Astrocyte of the hippocampus (primary cell): Measurements from ENCODE around the gene ZSCAN25.
"Not testable (repeated sequence)": the region's sequence is repeated elsewhere in the genome, so short reads cannot be mapped to it uniquely, and the experiment has no call there.

Experiments used
- DNase-seq: peaks from one replicate; pipeline ENCODE4 v3.0.0; 2011; ENCODE audit warnings: low read depth, low spot score

The ZSCAN25 gene

DNA sequence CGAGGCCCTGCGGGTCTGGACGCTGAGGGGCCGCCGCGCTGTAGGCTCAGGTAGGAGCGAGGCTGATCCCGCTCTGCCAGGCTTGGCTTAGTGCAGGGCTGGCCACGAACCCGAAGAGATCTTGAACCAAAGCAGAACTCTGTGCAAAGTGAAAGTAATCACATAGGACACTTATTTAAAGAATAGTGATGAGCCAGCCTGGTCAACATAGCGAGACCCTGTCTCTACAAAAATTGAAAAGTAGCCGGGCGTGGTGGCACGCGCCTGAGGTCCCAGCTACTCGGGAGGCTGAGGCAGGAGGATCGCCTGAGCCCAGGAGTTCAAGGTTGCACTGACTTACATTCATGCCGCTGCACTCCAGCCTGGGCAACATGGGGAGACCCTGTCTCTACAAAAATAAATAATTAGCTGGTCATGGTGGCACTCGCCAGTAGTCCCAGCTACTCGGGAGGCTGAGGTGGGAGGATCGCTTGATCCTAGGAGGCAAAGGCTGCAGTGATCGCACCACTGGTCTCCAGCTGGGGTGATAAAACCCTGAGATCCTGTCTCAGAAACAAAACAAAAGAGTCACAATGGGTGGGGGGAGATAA lies 541 bp downstream of the ZSCAN25 start:
- no peak for DNase-seq

DNA sequence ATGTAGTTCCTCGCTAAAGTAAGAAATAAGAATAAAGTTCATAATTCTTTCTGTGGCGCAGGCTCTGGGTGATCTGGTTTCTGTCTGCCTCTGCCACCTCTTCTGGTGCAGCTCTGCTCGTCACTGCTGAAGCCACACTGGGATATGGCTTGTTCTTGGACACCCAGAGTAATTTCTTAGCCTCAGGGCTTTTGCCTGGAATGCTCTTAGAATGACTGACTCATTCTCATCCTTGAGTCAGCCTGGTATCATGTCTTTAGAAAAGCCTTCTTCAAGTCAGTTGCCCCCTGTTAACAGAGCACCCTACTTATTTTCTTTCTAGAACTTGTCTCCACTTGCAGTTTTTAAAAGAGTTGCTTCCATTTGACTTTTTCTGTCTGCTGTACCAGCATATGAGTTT lies 2.0 kb downstream of the ZSCAN25 start:
- no peak for DNase-seq

DNA sequence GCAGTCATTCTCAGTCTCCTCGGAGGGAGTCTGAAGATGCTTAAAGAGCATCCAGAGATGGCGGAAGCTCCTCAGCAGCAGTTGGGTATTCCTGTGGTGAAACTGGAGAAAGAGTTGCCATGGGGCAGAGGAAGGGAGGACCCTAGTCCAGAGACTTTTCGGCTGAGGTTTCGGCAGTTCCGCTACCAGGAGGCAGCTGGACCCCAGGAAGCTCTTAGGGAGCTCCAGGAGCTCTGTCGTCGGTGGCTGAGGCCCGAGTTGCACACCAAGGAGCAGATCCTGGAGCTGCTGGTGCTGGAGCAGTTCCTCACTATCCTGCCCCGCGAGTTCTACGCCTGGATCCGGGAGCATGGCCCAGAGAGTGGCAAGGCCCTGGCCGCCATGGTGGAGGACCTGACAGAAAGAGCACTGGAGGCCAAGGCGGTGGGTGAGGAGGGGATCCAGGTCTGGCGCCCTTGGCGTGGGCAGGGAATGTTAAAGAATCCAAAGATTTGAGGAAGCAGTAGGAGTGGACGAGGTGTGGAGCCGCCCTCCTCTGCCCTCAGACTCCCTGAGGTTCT lies 2.9 kb downstream of the ZSCAN25 start:
- DNase-seq = no peak

DNA sequence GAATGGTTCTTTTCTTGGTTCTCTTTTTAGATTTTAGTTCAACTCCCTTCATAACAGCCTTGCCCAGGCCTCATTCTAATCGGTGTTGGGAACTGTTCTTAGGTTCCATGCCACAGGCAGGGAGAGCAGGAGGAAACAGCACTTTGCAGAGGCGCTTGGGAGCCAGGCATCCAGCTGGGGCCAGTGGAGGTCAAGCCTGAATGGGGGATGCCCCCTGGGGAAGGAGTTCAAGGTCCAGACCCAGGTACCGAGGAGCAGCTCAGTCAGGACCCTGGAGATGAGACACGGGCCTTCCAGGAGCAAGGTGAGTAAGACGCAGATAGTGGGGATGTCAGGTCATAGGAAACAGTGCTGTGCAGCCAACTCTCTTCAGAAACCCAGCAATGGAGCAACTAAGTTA lies 4.5 kb downstream of the ZSCAN25 start:
- DNase-seq = no peak

DNA sequence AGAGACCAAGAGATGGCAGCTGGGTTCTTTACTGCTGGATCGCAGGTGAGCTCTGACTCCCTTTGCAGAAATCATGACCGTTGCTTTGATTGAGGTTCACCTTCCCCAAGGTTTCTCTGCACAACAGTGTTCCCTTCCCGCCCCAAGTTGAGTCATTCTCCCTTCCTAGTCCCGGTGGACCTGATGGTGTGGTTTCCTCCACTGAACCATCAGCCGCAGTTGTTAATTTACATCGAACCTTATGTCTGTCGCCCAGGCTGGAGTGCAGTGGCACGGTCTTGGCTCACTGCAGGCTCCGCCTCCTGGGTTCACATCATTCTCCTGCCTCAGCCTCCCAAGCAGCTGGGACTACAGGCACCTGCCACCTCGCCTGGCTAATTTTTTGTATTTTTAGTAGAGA lies 5.8 kb downstream of the ZSCAN25 start:
- DNase-seq = no peak

DNA sequence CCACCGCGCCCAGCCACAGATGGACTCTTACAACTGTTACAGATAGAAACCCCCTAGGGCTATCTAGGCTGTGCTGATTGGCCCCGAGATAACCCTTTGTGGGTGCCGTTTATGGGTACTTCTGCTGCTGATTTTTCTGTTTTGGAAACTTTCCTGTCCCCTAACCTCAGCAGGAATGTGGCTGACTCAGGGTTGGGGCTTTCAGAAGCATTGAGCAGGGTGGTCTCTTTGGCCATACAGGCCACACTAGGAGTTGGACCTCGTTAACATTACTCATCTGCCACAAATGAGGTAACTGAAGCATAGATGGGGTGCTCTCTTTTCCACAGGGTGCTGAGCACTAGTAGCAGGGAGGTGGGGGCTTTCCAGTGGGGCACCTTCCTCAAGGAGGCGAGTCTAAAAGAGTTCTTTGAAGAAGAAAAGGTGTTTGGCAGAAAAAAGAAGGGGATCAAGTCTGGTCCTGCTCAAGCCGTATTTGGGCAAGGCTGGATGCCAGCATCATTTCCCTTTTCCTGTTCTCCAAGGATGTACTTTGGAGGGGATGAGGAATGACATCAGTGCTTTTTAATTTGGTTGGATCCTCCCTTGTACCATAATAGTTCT lies 6.4 kb downstream of the ZSCAN25 start:
- DNase-seq = peak; percentile 62

DNA sequence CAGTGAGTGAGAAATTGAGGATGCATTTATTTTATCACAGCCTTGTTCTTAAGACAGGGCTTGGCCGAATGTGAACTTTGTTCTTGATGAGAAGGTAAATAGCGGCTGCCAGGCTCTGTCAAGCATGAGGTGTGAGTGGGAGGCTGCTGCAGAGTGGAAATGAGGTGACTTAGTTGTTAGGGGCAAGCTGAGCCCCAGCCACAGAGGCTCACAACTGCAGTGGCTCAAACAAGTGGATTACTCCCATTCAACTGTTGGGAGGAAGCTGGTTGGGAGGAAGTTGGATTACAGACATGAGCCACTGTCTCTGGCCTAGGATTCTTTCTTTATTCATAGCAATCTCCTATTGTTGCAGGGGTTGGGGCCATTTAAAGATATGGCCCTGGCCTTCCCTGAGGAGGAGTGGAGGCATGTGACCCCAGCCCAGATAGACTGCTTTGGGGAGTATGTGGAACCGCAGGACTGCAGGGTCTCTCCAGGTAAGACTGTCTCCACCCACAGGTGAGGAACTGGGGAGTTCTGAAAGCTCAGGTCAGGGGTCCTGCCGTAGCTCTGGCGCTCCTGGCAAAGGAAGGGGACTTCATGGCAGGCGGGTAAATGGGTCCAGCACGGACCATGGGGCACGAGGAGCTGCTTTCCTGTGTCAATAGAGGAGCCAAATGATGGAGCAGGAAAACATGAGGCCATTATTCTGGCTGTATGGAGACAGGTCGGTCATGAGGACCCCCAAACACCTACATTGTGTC lies 7.1 kb downstream of the ZSCAN25 start:
- DNase-seq = no peak

DNA sequence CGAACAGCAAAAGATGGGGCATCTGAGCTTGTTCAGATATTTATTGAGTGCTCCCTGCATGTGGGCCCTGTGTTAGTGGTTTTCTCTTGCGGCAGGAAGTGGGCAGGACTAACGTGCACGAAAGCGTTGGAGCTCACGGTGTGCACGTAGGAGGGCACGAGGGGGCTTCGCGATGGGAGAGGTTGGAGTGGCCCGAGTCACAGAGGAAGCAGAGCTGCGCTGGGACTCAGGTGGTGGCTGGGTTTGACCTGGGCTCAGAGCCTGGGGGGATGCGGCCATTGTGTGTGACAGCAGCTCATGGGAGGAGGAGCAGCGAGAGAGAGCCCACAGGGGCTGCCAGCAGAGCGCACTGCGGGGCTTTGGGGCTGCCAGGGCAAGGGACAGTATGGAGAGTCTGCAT lies 7.7 kb downstream of the ZSCAN25 start:
- no peak for DNase-seq

DNA sequence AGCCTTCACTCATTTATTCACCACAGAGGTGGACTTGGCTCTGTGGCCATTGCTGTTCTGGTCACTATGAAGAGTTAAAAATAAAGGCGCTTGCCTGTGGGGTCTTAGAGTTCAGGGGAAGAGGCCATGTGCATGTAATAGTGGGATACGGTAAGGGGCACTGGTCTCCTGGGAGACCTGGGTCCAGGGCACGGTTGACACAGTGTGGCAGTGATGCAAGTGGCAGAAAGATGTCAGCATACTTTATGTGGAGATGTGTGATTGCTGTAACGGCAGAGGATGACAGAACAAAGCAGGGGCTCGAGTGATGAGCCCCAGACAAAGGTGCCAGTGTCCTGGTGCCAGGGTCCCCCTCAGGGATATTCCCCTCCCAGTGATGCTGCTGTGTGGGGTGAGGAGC lies 8.6 kb downstream of the ZSCAN25 start:
- no peak for DNase-seq

DNA sequence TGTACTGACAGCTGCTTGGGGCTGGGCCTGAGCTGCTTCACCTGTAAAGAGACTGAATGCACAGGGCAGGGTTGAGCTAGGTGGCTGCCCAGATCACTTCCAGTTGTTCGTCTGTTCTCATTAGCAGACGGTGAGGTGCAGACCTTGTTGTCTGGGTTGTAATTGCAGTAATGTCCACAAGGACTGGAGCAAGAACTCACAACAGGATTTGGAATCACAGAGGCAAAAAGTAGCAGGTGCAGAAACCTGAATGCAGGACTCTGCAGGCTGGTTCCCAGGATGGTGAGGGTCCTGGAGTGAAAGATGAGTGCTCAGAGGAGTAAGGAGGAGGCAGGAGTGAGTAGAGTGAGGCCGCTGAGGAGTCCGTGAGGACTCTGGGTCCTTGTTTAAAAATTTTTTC lies 9.2 kb downstream of the ZSCAN25 start:
- no peak for DNase-seq

DNA sequence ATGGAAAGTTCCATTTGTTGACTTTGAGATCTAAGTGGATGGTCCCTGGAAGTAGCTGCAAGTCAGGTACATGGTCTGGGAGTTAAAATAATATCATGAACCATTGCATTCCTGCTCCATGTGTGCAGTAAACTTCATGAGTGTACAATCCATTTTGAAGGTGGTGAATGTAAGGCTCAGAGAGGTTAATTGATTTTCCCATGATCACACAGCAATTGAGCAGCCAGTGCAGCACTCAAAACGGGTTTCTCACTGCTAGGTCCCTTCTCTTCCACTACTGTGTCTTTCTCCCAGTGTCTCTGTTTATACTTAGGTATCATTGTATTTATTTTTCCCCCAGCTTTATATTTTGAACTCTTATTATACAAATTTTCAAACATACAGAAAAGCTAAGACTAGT lies 9.9 kb downstream of the ZSCAN25 start:
- no peak for DNase-seq

DNA sequence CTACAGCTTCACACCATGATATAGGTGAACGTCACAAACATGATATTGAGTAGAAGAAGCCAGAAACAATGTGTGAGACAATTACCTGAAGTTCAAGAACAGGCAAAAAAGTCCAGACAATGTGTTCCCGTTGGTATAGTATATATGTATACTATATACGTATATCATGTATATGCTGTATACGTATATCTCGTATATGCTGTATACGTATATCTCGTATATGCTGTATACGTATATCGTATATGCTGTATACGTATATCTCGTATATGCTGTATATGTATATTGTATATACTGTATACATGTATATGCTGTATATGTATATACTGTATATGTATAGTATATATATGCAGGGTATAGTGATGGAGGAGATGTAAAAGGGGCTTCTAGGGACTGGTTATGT lies 10.8 kb downstream of the ZSCAN25 start:
- DNase-seq = no peak

DNA sequence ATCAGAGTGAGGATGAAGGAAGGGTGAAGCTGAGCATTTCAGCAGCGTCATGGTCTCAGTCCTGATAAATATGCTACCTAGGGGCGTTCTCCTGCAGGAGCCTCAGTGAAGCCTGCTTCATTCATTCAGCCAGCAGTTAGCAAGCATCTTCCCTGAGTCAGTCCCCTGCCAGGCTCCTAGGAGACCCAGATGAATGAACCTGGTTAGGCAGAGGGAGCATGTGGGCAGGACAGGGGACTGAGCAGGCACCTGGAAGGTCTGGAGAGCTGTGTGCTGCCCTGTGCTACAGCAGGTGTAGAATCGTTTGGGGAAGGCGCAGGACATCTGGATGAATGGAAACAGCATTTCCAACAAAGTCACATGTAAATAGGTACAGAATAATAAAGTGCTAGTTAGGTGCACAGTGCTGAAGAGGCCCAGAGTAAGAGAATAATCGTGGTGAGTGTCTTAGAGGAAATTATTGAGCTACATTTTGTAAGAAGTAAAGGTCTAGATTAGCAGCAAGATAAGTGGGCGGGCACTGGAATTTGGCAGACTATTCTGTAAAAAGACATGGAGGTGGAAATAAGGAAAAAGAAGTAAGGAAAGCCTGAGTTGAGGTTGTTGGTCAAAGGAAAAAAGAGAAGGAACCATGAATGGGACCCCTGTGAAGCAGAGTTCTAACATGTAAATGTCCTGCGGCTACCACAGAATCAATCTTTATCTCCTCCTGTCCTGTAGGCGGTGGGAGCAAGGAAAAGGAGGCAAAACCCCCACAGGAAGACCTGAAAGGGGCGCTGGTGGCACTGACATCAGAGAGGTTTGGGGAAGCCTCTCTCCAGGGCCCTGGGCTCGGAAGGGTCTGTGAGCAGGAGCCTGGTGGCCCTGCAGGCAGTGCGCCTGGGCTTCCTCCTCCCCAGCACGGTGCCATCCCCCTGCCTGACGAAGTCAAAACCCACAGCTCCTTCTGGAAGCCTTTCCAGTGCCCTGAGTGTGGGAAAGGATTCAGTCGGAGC lies 12.0 kb downstream of the ZSCAN25 start:
- no peak for DNase-seq

DNA sequence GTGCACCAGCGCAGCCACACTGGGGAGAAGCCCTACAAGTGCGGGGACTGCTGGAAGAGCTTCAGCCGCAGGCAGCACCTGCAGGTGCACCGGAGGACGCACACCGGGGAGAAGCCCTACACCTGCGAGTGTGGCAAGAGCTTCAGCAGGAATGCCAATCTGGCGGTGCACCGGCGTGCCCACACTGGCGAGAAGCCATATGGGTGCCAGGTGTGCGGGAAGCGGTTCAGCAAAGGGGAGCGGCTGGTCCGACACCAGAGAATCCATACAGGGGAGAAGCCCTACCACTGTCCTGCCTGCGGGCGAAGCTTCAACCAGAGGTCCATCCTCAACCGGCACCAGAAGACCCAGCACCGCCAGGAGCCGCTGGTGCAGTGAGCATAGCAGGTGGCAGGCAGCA lies 12.9 kb downstream of the ZSCAN25 start:
- DNase-seq = no peak

DNA sequence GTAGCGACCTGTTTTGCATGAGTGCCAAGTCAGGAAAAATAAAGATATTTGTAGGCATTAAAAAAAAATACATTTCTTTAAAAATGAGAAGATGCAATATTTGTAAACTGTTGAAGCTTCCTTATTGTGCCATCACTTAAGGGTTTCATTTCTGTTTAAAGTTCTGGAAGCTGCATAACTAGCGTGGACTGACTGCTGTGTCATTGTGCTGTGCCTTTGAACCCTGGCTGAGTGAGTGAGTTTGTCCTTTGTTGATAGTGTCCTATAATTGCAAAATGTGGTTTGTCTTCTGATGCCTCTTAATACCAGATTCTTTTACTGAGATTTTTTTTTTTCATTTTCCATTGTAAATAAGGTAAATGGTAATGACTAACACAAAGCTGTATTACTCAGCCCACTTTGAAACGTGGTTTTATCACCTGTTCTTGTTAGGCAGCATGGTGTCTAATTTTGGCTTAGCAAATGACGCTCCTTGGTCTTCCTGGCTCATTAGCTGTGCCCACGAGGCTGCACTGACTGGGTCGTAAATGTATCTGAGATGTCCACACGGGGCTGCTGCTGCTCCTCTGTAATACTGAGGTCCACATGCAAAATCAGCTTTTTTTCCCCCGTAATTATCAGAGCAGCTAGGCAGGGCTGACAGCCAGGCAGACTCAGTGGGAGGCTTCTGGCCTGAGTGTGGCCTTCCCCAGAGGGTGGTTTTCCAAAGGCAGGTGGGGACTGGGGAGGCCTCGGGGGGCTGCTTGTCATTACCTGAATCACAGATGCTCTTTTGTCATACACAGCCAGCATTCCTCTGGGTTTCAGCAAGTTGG lies 14.8 kb downstream of the ZSCAN25 start:
- peak; percentile 68 for DNase-seq

DNA sequence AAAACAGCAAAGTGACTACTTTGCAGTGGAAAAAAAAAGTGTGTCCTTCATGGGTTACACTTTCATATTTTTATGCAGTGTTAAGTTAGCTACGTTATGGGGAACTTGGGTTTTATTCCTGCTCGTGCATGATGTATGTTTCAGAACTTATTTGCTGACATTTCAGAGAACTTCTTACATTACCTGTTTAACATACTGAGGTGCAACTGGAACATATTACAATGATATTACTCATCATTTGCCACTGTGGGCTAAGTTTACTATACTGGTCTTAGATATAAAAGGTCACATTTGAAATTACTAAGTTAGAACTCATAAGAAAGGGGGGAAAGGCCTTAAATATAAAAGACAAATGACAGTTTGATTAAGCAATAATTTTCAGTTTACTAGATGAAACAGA lies 20.7 kb downstream of the ZSCAN25 start:
- not testable (repeated sequence) for DNase-seq

DNA sequence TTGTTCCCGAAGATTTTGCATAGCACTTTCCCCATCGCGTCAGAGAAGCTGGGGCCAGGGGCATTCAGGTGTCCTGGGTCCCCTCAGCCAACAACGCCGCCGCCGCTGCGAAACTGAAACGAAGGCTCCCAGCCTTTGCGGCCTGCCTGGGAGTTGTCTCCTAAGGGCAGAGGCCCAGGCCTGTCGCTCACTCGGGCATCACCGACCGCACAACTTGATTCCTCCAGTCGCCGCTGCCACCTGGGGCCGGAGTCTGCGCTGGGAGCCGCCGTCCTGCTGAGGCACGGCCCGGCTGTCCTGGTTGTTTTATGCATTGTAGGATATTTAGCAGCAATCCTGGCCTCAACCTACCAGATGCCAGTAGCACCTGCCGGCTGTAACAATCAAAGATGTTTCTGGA lies 22.0 kb downstream of the ZSCAN25 start:
- DNase-seq = no peak

DNA sequence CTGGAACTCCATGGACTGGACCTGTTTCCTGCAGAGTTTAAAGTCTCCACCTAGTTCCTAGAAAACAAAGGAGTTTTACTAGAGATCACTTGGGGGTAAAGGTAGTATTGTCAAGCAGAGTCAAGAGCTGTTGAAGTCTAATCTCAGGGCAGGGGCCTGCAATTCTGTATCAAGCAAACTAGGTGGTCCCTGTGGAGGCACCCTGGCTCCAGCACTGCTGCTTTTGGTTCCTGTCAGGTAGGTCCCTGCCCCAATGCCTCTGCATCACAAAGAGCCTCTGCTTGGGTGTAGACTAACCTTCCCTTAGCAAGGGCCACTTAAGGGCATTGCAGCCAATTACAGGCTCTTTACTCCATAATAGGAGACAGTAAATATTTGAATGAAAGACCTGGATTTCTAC lies 22.5 kb downstream of the ZSCAN25 start:
- DNase-seq = no peak

DNA sequence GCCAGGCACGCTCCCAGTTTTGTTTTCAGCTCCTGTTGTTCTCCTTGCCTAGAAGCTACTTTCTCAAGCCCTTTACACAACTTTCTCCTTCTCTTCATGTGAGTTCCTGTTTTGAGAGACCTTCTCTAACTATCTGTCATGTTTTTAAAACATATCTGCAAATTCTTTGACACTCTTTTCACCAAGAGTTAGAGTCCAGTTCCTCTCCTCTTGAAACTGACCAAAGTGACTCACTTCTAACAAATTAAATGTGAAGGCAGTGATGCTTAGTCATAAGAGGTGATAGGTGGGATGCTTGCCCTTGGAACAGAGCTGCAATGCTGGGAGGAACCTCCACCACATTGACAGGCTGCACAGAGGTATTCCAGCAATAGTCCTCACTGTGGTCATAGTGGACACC lies 25.3 kb downstream of the ZSCAN25 start:
- peak; percentile 17 for DNase-seq

DNA sequence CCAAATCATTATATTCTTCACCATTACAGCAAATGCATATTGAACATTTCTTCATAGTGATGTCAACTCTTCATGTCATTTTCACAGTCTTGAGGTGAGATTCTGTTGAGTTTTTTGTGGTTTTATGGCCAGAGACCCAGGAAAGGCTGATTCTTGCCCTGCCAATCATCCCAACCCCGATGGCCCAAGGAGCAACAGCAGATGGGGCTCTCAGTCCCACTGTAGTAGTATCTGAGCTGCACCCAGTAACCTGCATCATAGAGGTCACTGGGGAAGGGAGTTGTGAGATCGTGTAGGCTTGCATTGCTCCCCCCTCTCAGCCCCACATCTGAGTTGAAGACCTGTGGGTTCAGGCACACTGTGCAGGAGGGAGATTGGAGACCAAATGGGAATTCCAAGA lies 26.7 kb downstream of the ZSCAN25 start:
- no peak for DNase-seq

DNA sequence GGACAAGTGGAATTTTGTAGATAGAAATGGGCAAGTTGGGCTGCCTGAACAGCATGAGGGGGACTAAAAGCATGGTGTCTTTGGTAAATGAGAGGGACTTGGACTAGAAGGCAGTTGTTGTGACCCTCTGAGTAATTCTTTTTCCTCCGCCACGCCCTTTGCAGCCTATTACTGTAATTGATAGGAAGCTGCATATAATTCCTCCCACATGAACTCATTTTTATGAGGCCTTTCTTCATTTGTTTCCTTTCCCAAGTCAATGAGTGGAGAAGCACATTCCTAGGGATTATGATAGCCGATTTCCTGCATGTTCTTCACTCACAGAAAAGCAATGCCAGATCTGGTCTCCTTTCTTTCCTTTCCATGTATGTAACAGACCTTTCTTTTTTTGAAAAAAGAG lies 27.7 kb downstream of the ZSCAN25 start:
- no peak for DNase-seq
